GM18873 (cell line): ENCODE data around the gene AOC2.

ENCODE experiments used
- ATAC-seq: cut with Tn5 transposase; IDR thresholded peaks from one replicate; pipeline ENCODE4 v1.9.1; 2021; ENCODE audit warnings: mild to moderate bottlenecking, moderate library complexity, moderate number of reproducible peaks; ENCODE audit not compliant: unreplicated experiment, low FRiP score

The AOC2 gene, protein sequence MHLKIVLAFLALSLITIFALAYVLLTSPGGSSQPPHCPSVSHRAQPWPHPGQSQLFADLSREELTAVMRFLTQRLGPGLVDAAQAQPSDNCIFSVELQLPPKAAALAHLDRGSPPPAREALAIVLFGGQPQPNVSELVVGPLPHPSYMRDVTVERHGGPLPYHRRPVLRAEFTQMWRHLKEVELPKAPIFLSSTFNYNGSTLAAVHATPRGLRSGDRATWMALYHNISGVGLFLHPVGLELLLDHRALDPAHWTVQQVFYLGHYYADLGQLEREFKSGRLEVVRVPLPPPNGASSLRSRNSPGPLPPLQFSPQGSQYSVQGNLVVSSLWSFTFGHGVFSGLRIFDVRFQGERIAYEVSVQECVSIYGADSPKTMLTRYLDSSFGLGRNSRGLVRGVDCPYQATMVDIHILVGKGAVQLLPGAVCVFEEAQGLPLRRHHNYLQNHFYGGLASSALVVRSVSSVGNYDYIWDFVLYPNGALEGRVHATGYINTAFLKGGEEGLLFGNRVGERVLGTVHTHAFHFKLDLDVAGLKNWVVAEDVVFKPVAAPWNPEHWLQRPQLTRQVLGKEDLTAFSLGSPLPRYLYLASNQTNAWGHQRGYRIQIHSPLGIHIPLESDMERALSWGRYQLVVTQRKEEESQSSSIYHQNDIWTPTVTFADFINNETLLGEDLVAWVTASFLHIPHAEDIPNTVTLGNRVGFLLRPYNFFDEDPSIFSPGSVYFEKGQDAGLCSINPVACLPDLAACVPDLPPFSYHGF

DNA sequence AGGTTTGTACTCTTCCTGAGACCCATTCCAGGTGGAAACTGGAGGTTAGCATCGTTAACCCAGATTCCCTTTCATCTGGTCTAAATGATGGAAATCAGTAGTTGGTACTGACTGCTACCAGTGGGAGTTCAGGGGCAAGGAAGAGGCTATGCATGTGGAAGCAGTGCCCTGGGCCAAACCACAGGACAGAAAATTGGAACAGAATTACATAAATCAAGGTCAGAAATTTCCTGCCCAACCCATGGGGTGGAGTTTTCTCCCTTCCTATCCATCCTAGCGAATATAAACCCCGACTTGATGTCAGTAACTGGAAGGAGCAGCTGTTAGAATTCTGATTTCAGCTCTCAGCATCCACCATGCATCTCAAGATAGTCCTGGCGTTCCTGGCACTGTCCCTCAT lies at the start of gene AOC2:
TSS of gene AOC2 (plus strand) at position 310 of the 400 bp plus-strand sequence. CDS start at position 357, 47 bp downstream.
- ATAC-seq, result no peak

DNA sequence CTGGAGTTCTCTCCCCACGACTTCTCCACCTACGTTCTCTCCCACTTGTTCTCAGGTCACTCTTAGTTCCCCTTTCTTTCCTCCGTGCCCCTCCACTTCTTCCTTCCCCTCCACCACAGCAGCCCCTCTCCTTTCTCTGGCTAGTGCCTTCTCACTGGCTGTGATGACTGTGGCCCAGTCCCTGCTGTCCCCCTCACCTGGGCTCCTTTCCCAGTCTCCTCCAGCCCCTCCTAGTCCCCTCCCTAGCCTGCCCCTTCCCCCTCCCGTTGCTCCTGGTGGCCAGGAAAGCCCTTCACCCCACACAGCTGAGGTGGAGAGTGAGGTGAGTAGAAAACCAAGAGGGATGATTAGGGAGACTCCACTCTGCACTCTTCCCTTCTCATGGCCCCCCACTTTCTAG lies 49.3 kb upstream of the AOC2 start:
- ATAC-seq, result no peak

- ATAC-seq, result no peak
Observed at GRCh38 chr17:42795465-42795864, 48.9 kb upstream of the AOC2 start.

DNA sequence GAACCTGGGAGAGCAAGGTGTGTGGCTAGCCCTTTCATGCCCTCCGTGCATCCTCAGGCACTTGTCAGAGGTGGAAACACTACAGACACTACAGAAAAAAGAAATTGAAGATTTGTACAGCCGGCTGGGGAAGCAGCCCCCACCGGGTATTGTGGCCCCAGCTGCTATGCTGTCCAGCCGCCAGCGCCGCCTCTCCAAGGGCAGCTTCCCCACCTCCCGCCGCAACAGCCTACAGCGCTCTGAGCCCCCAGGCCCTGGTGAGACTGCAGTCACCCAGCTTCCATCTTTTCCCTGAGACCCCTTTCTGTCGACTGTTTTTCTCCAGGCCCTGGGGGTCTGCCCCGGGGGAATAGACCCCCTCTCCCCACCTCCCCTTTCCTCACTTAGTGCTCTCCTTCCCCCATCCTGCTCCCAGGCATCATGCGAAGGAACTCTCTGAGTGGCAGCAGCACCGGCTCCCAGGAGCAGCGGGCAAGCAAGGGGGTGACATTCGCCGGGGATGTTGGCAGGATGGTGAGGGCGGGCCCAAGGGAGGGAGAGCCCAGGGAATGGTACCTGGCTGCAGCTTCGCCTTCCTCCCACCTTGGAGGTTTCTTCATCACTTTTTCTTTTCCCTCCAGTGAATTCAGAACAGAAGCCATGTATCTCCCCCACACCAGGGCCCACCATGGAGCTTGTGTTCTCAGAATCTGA lies 48.2 kb upstream of the AOC2 start:
- no peak for ATAC-seq

- no peak for ATAC-seq
Observed at GRCh38 chr17:42797067-42798007, 47.0 kb upstream of the AOC2 start.

DNA sequence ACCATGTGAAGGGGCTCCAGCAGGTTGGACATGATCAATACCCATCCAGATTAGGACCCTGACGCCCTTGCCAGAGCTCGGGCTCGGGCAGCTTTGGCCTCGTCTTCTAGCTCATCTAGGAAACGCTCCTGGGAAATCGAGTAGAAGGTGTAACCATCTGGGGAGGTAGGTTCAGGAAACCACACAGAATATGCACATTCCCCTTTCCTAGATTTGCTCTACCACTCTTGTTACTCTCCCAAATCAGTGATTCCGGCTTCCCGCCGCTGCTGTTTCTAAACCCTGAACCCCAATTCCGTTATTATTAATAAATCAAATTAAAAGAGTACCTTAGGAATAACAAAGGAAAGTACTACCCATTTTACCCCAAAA lies 46.4 kb upstream of the AOC2 start:
- no peak for ATAC-seq

DNA sequence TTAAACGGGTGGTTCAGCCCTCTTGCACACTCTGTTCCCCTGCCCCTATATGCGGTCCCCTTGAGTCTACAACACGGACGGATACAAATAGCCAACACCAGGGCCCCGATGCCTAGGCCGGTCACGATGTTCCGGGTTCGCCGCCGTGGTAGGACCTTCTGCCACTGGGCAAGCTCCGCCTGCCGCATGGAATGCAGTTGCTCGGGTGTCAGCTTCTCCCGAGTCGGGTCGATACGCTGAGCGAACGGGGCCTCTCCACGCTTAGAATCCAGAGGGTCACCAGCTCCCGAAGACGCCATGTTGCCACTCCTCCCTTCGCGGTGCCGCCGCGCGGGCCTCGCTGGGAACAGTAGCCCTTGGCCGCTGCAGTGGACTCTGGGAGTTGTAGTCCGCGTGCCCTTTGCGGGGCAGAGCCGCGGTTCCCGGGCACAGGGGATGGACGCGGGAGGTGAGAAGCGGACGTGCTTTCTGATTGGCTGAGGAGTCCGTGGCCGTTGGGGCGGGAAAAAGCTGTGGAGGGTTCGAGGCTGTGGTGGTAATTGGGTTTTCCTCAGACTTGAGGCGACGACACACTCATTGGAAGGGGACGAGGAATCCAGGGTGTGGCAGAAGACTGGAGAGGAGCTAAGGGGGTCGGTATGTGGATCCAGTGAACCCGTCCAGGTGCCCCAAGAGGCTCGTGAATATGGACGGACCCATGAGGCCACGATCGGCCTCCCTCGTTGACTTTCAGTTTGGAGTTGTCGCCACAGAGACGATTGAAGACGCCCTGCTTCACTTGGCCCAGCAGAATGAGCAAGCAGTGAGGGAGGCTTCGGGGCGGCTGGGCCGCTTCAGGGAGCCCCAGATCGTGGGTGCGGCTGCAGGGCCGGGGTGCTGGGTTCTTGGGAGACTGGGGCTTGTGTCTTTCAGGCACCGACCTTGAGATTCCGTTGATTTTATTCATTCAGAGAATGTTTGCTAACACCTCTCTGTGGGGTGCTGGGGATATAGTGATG lies 45.7 kb upstream of the AOC2 start, which contains the start of the genes CNTD1 and COA3:
TSS of gene CNTD1 (plus strand) at position 479 of the 998 bp plus-strand sequence. CDS start at position 686, 207 bp downstream.
TSS of gene COA3 (minus strand) at position 322 of the 998 bp plus-strand sequence. CDS start at position 299, 23 bp downstream.
- ATAC-seq, result no peak

- no peak for ATAC-seq
Observed at GRCh38 chr17:42803074-42803883, 41.1 kb upstream of the AOC2 start.

DNA sequence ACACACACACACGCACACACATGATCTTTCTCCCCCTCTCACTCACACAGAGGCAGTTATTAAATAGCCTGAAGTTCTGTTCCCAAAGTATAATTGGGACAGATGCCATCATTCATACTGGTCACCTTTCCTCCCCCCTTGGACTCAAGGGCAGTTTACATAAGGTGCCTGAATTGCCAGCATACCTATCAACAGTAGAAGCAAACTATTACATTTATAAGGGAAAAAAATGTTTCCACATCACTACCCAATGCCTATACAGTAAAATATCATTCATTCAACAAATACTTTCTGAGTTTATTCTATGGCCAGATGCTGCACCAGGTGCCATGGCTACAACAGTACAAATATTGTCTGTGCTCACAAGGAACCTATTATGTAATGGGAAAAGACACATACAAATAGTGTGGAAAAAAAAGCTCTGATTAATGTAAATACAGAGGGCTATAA lies 39.4 kb upstream of the AOC2 start:
- ATAC-seq, result no peak

DNA sequence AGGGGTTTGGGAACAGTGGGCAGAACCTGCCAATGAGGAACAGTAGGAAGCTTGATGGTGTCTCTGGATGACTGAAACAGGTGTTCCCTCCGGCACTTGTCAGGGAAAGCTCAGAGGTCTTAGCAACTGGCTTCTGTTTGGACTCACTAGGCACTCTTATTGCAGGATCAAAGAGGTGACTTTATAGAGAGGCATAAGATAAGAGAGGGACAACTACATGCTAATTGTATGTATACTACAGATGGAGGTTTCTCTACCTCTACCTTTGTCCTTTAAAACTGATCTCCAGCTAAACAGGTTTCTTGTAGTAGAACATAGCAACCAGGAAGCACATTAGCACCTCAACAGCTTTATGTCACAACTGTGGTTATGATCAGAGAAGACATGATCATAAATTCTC lies 38.1 kb upstream of the AOC2 start:
- no peak for ATAC-seq

- no peak for ATAC-seq
Observed at GRCh38 chr17:42809250-42809649, 35.1 kb upstream of the AOC2 start.

GRCh38 chr17:42814633-42815399 lies 29.6 kb upstream of the AOC2 start:
- ATAC-seq, result no peak

DNA sequence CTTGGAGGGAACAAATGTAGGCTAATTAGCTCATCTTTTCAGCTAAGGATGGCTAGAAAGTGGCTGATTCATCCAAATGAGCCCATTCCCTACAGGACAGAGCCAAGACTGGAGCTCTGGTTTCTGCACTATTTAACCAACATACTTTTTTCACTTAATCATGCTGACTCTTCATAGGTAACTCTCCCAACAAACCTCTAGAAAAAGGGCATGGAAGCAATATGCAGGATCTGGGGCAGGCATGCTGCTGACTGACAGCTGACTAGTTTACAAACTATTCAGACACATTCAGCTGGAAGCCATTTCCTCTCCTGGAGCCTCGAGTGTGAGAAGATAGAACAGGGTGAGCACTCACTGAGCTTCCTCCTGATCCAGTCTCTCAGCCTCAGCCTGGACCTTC lies 26.5 kb upstream of the AOC2 start:
- ATAC-seq, result no peak

DNA sequence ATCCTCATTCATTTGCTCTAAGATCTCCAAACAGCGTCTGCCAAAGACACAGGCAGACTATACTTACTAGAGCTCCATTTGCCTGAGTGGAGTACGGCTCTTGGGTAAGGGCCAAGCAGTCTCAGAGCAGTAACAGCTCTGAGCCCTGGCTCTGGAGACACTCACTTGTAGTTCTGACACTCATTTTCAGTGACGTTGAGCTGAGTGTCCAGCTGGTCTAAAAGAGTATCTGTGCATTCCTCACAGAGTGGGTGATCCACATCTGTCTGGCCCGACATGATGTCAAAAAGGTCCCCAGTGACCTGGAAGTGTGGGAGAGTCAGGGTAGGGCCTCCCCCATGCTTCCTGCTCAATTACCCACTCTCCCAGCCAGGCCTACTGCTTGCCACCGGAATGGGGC lies 26.0 kb upstream of the AOC2 start:
- ATAC-seq, result no peak

DNA sequence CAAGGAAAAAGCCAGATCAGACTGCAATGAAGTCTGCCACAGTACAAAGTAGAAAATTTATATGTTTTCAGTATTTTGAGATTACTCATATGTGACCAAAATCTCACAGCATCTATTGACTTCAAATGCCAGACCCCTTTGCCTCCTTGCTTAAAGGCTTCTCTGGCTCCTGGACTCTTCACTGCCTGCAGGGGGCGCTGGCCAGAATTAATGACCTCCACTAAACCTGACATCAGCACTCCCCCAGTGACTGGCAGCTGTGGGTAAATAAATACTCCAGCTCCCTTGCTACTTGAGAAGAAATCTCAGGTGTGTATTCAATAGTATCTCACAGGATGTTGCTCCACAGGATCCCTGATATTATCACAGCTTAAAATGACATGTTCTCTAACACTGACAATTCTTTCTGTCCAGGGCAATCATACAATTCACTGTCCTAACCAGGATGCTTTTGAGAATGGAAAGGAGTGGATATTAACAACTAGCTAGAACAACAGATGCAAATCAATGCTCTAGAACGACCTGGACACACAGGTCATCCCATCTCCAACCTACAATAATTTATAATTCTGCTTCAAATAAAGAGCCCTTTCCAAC lies 24.3 kb upstream of the AOC2 start:
- no peak for ATAC-seq

DNA sequence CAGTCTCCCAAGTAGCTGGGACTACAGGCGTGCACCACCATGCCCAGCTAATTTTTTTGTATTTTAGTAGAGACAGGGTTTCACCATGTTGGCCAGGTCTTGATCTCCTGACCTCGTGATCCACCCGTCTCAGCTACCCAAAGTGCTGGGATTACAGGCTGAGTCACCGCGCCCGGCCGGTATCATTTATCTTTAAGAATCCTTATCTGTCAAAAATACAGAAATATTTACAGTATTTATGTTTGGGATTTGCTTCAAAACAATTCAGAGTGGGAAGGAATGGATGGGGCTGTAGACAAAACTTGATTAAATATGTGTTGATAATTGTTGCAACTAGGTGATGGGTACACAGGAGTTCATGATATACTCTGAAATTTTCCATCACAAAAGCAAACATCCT lies 23.2 kb upstream of the AOC2 start:
- ATAC-seq, result no peak

GRCh38 chr17:42827472-42827871 lies 16.9 kb upstream of the AOC2 start:
- ATAC-seq, result no peak
